NB4 (cell line): ENCODE measurements around the gene ZNF341.

Experiments used
- DNase-seq: peaks from one replicate; pipeline ENCODE4 v3.0.0; 2010; ENCODE audit warnings: low read depth
- H3K4me3 ChIP-seq: one replicate; pipeline ENCODE4 v1.5.1; 2011; ENCODE audit warnings: mild to moderate bottlenecking, low read depth, low read length, moderate library complexity
- MYC ChIP-seq: IDR thresholded peaks from 2 replicates; pipeline ENCODE4 v1.6.1; 2011; ENCODE audit warnings: low read depth, low read length
- POLR2A ChIP-seq: IDR thresholded peaks from 2 replicates; pipeline ENCODE4 v1.6.1; 2011; ENCODE audit warnings: mild to moderate bottlenecking; ENCODE audit not compliant: insufficient read length; ENCODE audit errors: extremely low read depth
- TF ChIP-seq, protein P1 (sequence below): IDR thresholded peaks from one replicate; pipeline ENCODE4 v1.5.1; 2012; ENCODE audit warnings: low read depth, low read length
- TF ChIP-seq, protein P2 (sequence below): IDR thresholded peaks from 2 replicates; pipeline ENCODE4 v1.6.1; 2011; ENCODE audit warnings: low read depth, low read length

Gene ZNF341

GRCh38 chr20:33832103-33832804, 100.5 kb downstream of the ZNF341 start:
- TF ChIP-seq POLR2A, result no peak
- TF ChIP-seq MYC, result no peak
- TF ChIP-seq, protein P1, sequence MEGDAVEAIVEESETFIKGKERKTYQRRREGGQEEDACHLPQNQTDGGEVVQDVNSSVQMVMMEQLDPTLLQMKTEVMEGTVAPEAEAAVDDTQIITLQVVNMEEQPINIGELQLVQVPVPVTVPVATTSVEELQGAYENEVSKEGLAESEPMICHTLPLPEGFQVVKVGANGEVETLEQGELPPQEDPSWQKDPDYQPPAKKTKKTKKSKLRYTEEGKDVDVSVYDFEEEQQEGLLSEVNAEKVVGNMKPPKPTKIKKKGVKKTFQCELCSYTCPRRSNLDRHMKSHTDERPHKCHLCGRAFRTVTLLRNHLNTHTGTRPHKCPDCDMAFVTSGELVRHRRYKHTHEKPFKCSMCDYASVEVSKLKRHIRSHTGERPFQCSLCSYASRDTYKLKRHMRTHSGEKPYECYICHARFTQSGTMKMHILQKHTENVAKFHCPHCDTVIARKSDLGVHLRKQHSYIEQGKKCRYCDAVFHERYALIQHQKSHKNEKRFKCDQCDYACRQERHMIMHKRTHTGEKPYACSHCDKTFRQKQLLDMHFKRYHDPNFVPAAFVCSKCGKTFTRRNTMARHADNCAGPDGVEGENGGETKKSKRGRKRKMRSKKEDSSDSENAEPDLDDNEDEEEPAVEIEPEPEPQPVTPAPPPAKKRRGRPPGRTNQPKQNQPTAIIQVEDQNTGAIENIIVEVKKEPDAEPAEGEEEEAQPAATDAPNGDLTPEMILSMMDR, result no peak
- TF ChIP-seq, protein P2, sequence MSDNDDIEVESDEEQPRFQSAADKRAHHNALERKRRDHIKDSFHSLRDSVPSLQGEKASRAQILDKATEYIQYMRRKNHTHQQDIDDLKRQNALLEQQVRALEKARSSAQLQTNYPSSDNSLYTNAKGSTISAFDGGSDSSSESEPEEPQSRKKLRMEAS, result no peak
- H3K4me3 ChIP-seq, result no peak overlapping the region
- DNase-seq, result no peak

DNA sequence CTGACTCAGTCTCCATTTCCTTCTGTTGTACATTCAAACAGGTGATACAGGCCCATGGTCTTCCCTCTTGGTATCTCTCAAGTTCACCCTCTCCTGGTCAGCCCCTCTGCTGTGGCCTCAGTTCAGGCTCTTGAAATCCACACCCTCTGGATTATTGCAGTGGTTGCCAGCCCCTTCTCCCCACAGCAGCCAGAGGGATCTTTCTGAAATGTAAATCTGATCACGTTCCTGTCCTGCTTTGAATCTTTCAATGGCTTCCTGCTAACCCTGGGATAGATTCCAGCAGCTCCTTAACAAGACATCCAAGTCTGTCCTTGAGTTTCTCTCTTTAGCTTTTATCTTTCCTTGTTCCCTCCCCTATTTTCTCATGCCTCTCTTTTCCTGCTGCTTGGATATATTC, 101.5 kb downstream of the ZNF341 start:
- DNase-seq, result no peak
- TF ChIP-seq POLR2A, result no peak
- TF ChIP-seq, protein P1, result no peak
- TF ChIP-seq MYC, result no peak
- TF ChIP-seq, protein P2, result no peak
- no peak overlapping the region for H3K4me3 ChIP-seq

GRCh38 chr20:33835615-33836172, 103.9 kb downstream of the ZNF341 start:
- H3K4me3 ChIP-seq, result no peak overlapping the region
- DNase-seq, result no peak
- no peak for TF ChIP-seq POLR2A
- TF ChIP-seq MYC, result no peak
- TF ChIP-seq, protein P2, result no peak
- TF ChIP-seq, protein P1, result no peak

GRCh38 chr20:33836277-33836676, 104.5 kb downstream of the ZNF341 start:
- DNase-seq, result no peak
- TF ChIP-seq POLR2A (no peak), MYC (no peak)
- TF ChIP-seq, protein P2, result no peak
- TF ChIP-seq, protein P1, result no peak
- H3K4me3 ChIP-seq, result no peak overlapping the region

DNA sequence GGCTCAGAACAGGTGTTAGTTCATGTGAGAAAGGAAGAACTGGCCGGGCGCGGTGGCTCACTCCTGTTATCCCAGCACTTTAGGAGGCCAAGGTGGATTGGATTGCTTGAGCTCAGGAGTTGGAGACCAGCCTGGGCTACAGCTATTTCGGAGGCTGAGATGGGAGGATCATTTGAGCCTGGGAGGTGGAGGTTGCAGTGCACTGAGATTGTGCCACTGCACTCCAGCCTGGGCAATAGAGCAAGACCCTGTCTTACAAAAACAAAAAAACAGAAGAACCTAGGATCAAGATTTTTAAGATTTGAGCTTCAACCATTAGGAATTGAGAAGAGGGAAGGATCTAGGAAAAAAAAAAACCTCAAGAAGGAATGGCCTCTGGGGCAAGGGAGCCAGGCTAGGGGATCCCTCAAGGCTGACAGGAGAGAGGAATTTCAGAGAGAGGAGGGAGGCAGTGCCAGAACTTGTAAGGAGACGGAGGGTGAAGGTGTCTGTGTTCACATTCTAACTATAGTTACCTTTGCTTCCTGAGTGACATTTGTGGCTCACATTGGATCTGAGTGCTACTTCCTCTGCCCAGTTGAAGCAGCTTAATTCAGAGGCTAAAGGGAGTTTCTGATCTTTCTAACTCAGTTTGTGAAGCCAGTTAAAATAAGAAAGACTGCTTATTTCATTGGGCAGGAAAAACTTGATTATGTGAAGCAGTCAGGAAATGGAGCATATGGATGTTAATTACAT, 105.5 kb downstream of the ZNF341 start:
- no peak for DNase-seq
- TF ChIP-seq, protein P2, result no peak
- no peak overlapping the region for H3K4me3 ChIP-seq
